Measurements from ENCODE around the gene GP1BA.

DNA sequence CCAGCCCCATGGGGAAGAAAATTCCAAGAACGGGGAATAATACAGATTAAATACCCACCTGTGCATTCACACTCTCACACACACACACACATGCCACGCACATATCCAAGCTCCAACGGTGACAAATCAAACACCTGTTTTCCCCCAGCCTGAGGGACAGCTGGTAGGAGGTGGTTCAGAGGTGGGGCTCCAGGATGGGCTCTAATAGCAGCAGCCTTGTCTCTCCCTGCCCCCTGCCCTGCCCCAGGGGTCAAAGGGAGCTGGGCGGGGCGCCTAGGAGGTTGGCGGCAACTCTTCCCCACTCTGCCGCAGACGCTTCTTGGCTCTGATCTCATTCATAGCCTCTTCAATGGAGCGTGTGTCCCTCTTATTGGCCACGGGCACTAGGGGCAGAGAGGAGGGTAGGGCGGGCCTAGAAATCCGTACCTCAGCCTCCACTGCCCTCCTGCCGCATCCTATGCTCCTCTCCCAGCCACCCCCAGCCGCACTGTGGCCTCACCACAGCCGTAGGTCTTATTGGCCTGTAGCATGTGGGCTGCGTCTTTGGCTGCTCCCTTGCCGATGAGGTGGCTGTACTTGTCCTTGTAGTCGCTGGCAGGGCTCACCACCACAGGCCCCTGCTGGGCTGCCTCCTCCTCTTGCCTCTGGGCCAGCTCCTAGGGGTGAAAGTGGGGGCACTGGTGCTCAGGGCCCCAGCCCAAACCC is 27.3 kb downstream of the GP1BA start:
- TF ChIP-seq CTCF (IDR thresholded peaks at IDR 0.05; ENCODE audit: poor library complexity) (no peak), EZH2 (IDR thresholded peaks at IDR 0.05; ENCODE audit: borderline replicate concordance) (no peak), EZH2phosphoT487 (IDR thresholded peaks at IDR 0.05; ENCODE audit: low read depth, severe bottlenecking, unreplicated experiment) (no peak)

Measured in hepatocyte (in vitro differentiated cells).